Measurements from ENCODE around the gene KCTD21.

KCTD21 gene

DNA sequence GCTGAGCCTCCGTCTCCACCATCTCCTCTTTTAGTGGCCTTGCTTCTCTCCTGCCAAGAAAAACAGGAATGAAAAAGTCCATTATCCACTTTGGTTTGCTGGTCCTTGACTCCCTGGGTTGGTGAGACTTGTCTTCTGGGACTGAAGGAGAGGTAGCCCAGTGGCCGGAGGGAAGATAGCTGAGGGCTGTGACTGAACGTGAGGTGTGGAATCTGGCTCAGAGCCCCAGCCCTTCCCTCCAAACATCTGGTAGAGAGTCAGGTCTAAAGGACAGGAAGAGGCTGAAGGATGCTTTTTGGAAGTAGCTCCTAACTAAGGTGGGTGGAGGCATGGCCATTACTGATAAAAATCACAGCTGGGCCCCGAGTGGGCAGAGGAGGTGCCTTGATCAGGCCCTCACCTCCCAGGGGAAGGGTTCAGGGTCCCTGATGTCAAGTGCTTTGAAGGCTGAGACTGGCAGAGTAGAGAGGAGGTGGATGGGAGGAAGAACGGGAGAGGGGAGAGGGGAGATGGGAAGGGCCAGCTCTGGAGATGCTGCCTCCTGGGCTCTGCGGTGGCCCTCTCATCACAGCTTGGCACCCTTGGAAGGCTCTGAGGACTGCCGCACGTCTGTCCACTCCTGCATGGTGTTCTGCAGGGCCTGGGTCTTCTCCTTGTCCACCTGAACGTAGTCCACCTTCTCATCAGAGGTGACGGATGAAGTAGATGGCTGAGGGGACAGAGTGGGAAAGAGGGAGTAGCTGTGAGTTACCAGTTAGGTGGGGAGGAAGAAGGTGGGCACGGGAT, 30.5 kb upstream of the KCTD21 start:
- DNase-seq (ENCODE audit: low read depth): no peak

DNA sequence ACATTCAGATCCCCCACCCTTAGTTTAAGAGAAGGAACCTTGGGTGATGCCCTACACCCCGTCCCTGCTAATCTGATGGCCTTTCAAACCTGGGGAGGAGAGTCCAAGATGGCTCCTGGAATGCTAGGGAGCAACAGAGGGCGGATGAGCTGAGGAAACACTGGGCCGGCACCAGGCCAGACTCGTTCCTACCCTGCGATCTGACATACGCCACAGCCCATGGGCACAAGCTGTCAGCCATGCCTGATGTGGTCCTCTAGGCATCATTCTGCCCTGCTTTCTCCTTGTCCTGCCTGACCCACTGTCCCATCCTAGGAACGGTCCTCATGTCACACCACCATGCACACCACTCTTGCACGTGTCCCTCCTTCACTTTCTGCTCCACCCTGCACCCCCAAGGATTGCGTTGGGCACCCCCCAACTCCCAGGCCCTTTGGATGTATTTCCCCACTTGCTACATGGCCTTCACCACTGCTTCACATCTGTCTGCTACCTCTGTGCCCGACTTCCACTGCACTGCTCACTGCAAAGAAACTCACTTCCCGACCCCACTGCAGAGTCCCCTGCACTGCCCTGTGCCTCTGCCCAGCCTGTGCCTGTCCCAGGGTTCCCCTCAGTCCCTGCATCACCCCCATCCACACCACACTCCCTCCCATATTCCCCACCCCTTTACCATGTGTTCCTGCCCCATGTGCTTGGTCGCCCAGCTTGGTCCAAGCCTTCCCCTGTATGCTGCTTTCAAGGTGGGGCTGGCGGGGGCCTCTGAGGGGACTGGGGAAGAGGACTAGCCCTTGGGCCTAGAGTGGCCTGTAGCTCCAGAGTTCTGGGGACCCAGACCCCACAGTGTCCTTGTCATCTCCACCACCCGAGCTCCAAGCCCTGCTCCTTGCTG, 29.5 kb upstream of the KCTD21 start:
- no peak for DNase-seq (ENCODE audit: low read depth)

GRCh38 chr11:78216571-78217287, 28.3 kb upstream of the KCTD21 start:
- DNase-seq (ENCODE audit: low read depth): no peak

DNA sequence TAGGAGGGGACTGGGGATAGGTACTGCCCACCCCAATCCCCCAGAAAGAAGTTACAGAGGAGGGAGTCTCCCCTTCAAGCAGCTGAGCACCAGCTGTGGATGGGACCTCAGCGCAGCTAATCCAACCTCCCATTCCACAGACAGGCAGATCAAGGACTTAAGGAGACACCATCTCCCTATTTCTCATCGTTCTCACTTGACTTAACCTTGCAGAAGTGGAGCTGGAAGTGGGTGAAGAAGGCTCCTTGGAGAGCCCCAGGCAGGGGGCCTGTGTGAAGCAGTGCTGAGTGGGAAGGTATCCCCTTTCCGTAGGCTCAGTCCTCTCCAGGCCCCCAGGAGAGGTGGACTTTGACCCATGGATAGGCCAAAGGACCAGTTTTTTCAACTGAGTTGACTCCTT, 27.6 kb upstream of the KCTD21 start:
- DNase-seq (ENCODE audit: low read depth): no peak

DNA sequence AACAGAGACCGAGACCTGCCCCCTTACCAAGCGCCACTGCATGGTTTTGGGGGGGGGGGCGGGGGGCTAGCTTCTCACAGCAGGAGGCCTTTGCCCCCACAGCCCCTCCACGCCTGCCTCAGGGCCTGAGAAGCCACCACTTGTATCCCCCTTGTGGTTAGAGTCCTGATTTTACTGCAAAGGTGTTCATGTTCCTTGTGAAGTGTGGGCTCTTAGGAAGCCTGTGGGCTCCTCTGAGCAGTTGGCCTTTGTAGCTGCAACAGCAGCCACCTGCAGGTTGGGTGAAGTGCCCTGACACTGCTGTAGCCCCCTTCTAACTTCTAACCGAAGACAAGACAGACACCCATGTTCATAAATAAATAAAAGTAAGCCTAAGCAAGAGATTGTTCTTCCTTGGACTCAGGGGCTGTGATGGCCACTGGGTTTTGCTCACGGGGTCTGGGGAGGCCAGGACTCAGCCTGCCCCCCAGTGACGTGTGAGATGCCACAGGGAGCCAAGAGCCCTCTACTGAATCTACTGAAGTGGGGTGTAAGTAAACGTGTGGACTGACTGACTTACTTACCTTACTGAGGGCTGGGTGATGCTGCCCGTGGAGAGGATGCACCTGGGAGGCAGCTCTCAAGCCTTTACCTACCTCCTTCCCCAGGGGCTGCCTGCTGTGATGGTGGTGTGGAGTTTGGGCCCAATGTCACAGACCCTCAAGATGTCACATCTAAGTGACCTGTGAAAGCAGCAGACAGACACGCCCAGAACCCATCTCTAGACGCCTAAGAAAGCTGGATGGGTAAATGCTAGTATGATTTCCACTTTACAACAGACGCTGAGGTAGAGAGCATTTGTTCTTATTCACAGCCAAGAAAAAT, 26.1 kb upstream of the KCTD21 start:
- DNase-seq (ENCODE audit: low read depth): no peak

GRCh38 chr11:78213526-78214330, 25.3 kb upstream of the KCTD21 start:
- DNase-seq (ENCODE audit: low read depth): no peak

GRCh38 chr11:78212586-78213371, 24.4 kb upstream of the KCTD21 start:
- DNase-seq (ENCODE audit: low read depth): no peak

DNA sequence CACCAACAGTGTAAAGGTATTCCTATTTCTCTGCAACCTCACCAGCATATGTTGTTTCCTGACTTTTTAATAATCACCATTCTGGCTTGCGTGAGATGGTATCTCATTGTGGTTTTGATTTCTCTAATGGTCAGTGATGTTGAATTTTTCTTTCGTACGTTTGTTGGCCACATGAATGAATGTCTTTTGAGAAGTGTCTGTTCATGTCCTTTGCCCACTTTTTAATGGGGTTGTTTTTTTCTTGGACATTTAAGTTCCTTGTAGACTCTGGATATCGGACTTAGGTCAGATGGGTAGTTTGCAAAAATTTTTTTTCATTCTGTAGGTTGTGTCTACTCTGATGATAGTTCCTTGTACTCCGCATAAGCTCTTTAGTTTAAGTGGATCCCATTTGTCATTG, 23.1 kb upstream of the KCTD21 start:
- no peak for DNase-seq (ENCODE audit: low read depth)

- DNase-seq (ENCODE audit: low read depth): no peak
These were observed 21.7 kb upstream of the KCTD21 start for GRCh38 chr11:78210000-78210608.

- DNase-seq (ENCODE audit: low read depth): no peak
These were observed 21.1 kb upstream of the KCTD21 start for GRCh38 chr11:78209478-78209877.

DNA sequence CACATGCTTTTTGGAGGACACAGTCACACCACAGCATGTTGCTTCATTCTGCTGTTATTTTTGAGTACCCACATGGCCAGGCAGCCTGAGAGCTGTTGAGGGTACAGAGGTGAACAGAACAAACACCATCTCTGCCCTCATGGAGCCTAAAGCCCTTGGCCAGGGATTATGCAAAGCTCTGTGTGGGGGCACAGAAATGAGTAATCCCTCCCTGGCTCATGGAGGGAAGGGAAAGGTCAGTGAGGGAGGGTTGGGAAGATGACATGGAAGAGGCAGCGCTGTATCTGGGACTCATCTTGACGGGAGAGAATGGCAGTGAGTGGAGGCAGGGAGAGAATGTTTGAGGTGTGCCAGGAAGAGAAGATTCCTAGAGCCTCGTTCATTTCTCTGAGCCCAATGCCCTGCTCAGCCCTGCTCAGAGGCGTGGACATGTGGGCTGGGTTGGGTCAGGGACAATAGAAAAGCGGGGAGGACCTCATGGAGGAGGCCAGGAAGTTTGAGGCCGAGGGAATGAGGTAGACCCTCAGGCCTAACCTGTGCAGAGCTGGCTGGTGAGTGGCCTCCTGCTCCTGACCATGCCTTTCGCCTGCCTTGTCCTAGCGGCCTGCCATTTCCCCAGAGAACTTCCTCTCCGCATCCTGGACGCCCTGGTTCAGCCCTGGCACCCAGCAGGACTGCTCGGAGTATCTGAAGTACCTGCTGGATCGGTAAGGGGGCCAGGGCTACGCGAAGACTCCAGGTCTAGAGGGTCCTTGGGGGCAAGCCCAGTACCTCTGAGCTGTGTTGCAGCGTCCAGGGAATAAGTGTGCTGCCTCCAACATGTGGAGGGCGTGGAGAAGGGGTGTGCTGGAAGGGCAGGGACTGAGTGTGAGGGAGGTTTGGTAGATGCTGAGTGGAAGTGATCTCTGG, 20.1 kb upstream of the KCTD21 start:
- DNase-seq (ENCODE audit: low read depth): no peak

DNA sequence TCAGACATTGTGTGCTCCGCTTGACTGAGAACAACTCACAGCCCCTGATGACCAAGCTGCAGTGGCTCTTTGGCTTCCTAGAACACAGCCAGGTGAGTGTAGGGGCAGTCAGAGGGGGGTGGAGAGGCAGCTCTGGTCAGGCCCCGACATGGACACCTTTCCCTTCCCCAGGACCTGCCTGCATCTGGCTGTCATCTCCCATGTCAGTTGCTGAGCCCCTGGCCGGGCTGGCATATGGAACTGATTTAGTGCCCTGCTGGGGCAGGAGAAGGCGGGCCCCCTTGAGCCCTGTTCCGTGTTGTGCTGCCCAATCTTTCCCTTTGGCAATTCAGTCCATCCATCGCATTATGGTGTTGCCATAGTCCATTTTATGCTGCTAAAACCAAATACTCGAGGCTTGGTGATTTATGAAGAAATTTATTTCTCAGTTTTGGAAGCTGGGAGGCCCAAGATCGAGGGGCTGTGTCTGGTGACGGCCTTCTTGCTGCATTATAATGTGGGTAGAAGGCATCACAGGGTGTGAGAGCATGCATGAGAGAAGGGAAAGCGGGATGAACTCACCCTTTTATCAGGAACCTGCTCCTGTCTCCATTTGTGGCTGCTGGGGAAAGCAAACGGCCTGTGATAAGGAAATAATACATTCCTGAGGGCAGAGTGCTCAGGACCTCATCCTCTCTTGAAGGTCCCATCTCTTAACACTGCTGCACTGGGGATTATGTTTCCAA, 19.3 kb upstream of the KCTD21 start:
- no peak for DNase-seq (ENCODE audit: low read depth)

DNA sequence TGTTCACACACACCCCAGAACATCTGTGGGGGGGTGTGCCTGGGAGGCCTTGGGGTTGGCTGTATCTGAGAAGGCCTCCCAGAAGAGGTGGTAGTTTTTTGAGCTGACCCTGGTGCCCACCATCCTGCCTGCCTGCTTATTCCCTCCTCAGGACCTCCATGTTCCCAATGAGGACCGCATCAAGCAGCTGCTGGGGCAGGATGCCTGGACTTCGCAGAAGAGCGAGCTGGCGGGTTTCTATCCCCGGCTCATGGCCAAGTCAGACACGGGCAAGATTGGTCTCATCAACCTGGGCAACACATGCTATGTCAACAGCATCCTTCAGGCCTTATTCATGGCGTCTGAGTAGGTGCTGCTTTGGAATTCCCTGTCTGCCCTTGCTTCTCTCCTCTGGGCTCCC, 17.3 kb upstream of the KCTD21 start:
- DNase-seq (ENCODE audit: low read depth): no peak

DNA sequence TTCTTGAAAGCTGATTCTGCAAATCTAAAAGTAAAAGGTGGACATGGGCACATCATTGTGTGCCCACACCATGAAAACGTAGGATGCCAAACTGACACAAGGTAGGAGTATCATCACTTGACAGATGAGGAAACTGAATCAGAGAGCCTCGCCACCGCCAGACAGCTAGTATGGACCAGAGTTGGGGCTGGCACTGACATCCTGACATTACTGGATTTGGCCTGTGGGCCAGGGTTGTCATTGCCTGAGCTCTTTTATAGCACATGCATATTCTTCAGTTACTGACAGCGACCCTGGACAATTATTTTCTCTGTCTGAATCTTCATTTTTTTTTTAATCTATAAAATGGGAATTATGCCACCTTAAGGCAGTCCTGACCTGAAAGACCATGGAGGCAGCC, 16.8 kb upstream of the KCTD21 start:
- DNase-seq (ENCODE audit: low read depth): no peak

GRCh38 chr11:78203184-78203583, 14.8 kb upstream of the KCTD21 start:
- DNase-seq (ENCODE audit: low read depth): peak; percentile 14

DNA sequence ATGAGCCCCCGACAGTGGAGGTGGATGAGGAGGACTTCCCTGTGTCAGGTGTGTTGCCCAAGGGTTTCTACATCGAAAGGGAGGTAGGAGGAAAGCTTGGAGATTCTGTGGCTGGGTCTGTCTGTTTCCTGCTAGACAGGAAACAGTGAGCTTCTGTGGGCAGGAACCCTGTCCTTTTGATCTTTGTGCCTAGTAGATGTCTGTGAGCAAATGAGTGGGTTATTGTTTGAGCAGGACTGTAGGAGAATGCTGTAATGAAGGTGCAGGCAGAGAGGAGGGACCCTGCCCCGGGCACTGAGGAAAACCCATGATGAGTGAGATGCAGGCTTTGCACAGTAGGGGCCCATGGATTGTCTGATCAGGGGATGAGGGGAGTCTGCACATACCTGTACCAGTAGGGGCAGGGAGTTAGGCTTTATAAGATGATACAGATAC, 14.3 kb upstream of the KCTD21 start:
- DNase-seq (ENCODE audit: low read depth): peak; percentile 37

GRCh38 chr11:78201096-78201818, 12.8 kb upstream of the KCTD21 start:
- DNase-seq (ENCODE audit: low read depth): no peak
